Natural killer cell (primary cell): Measurements from ENCODE around the gene GOLGA6L1. TPM values are rescaled to one million over a fixed set of nuclear protein-coding genes. Genes with fewer than 3 reads are reported as not detected.

Experiments used
- ATAC-seq, 3 donors: fragments of 150-1000 bp in 2 of 3; fragments of 200-7000 bp in 1 of 3; cut with Tn5 transposase; 1 replicate in 1 of 3; 2 replicates in 2 of 3; pipeline ENCODE4 v1.10.0; 2021; ENCODE audit warnings: mild to moderate bottlenecking in 2 of 3, moderate library complexity in 2 of 3
- DNase-seq, 2 donors: peaks; one replicate each; pipeline versions ENCODE4 v3.0.0 to v3.0.0-alpha.2; 2013 to 2021; ENCODE audit warnings: mixed read lengths in 1 of 2
- H3K27ac ChIP-seq: one replicate; pipeline ENCODE4 v1.5.1; 2013; ENCODE audit warnings: mild to moderate bottlenecking, low read length
- H3K27me3 ChIP-seq: one replicate; pipeline ENCODE4 v1.6.1; 2013; ENCODE audit warnings: low read length; ENCODE audit not compliant: control insufficient read depth, insufficient read depth
- H3K36me3 ChIP-seq: one replicate; pipeline ENCODE4 v1.6.1; 2013; ENCODE audit warnings: low read length; ENCODE audit not compliant: control insufficient read depth, insufficient read depth
- H3K4me1 ChIP-seq: one replicate; pipeline ENCODE4 v1.6.1; 2013; ENCODE audit warnings: low read length; ENCODE audit not compliant: control insufficient read depth, insufficient read depth
- H3K4me3 ChIP-seq: one replicate; pipeline ENCODE4 v1.5.1; 2013; ENCODE audit warnings: low read length
- H3K9me3 ChIP-seq: one replicate; pipeline ENCODE4 v1.6.1; 2013; ENCODE audit warnings: low read length; ENCODE audit not compliant: control insufficient read depth, insufficient read depth
- H3K27ac Mint-ChIP-seq, 2 donors: one replicate each; pipeline ENCODE4 v1.8.0; 2022; ENCODE audit warnings: mild to moderate bottlenecking in 2 of 2, mixed read lengths in 2 of 2, moderate library complexity in 1 of 2
- H3K27me3 Mint-ChIP-seq, 2 donors: one replicate each; pipeline ENCODE4 v1.8.0; 2022; ENCODE audit warnings: low read depth in 2 of 2, mixed read lengths in 2 of 2
- H3K36me3 Mint-ChIP-seq: one replicate; pipeline ENCODE4 v1.8.0; 2022; ENCODE audit warnings: mixed read lengths
- H3K4me1 Mint-ChIP-seq, 2 donors: one replicate each; pipeline ENCODE4 v1.8.0; 2022; ENCODE audit warnings: mixed read lengths in 2 of 2
- H3K4me3 Mint-ChIP-seq: one replicate; pipeline ENCODE4 v1.8.0; 2022; ENCODE audit warnings: mild to moderate bottlenecking, moderate library complexity, mixed read lengths
- H3K9me3 Mint-ChIP-seq, 2 donors: one replicate each; pipeline ENCODE4 v1.8.0; 2022; ENCODE audit warnings: mixed read lengths in 2 of 2
- WGBS: methylation state at CpG from one replicate; pipeline ENCODE4 v1.1.7; 2013; ENCODE audit warnings: missing lambda C conversion rate; ENCODE audit not compliant: insufficient coverage; 5-methylcytosine and 5-hydroxymethylcytosine counted together
- intact Hi-C: fragments of 100-400 bp; cut with micrococcal nuclease; formaldehyde crosslinking; loops from one replicate; pipeline ENCODE4 v1.14.2; 2022
- total RNA-seq, 4 donors: library from RNA; stranded (reverse); fragments of 120-200 nt in 1 of 4; gene quantifications; one replicate each; pipeline versions ENCODE4 v1.2.3 to v1.2.4, GENCODE V29; 2013 to 2022
- TF ChIP-seq, protein P1 (sequence below): fragments of 200-600 bp; IDR thresholded peaks from one replicate; pipeline ENCODE4 v1.8.0; 2022; ENCODE audit warnings: antibody characterized with exemption

Gene GOLGA6L1
- total RNA-seq, 3 donors from 2014 or later (not counting 1 experiment from before 2014, with no cell fraction given), result not detected

- H3K4me1 Mint-ChIP-seq, result no peaks in the 10 kb centered on the region
- Histone ChIP-seq H3K36me3 (no peaks in the 10 kb centered on the region), H3K4me3 (no peak overlapping the region), H3K9me3 (no peaks in the 10 kb centered on the region), H3K4me1 (no peaks in the 10 kb centered on the region), H3K27ac (no peak overlapping the region), H3K27me3 (no peaks in the 10 kb centered on the region)
- no peak for DNase-seq
- intact Hi-C loops, result no loop called here
- H3K36me3 Mint-ChIP-seq, result no peaks in the 10 kb centered on the region
- no peak overlapping the region for H3K4me3 Mint-ChIP-seq
- TF ChIP-seq, protein P1, sequence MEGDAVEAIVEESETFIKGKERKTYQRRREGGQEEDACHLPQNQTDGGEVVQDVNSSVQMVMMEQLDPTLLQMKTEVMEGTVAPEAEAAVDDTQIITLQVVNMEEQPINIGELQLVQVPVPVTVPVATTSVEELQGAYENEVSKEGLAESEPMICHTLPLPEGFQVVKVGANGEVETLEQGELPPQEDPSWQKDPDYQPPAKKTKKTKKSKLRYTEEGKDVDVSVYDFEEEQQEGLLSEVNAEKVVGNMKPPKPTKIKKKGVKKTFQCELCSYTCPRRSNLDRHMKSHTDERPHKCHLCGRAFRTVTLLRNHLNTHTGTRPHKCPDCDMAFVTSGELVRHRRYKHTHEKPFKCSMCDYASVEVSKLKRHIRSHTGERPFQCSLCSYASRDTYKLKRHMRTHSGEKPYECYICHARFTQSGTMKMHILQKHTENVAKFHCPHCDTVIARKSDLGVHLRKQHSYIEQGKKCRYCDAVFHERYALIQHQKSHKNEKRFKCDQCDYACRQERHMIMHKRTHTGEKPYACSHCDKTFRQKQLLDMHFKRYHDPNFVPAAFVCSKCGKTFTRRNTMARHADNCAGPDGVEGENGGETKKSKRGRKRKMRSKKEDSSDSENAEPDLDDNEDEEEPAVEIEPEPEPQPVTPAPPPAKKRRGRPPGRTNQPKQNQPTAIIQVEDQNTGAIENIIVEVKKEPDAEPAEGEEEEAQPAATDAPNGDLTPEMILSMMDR, result no peak
- H3K9me3 Mint-ChIP-seq, result no peaks in the 10 kb centered on the region
- H3K27me3 Mint-ChIP-seq, result peaks cover 0 to 10% of the 10 kb centered on the region in 2 donors
- no peak overlapping the region for H3K27ac Mint-ChIP-seq
- WGBS, result 82% methylated on average over 3 of the region's 3 CpGs
- no peak for ATAC-seq
These were observed 55.4 kb downstream of the GOLGA6L1 start for GRCh38 chr15:23081271-23081670.

- WGBS, result 90% methylated on average over 5 of the region's 7 CpGs
- Mint-ChIP-seq H3K27me3 (peaks cover 0 to 4% of the 10 kb centered on the region in 2 donors), H3K9me3 (no peaks in the 10 kb centered on the region), H3K4me3 (no peak overlapping the region), H3K27ac (no peak overlapping the region), H3K4me1 (no peaks in the 10 kb centered on the region), H3K36me3 (no peaks in the 10 kb centered on the region)
- H3K9me3 ChIP-seq, result no peaks in the 10 kb centered on the region
- ATAC-seq (no peak), DNase-seq (no peak)
- H3K27me3 ChIP-seq, result no peaks in the 10 kb centered on the region
- H3K27ac ChIP-seq, result no peak overlapping the region
- no peaks in the 10 kb centered on the region for H3K36me3 ChIP-seq
- H3K4me1 ChIP-seq, result no peaks in the 10 kb centered on the region
- intact Hi-C loops, result no loop called here
- H3K4me3 ChIP-seq, result no peak overlapping the region
- TF ChIP-seq, protein P1, result no peak
These were observed 56.9 kb downstream of the GOLGA6L1 start for GRCh38 chr15:23079766-23080165.

Other genes starting within 250 kb of the GOLGA6L1 start
- 1 to 10 TPM; 6.4 to 9.2 (median 8.8) TPM for gene CYFIP1, start 156.5 kb downstream of the GOLGA6L1 start, total RNA-seq
- 10 to 100 TPM; 14.7 to 20.4 (median 17.5) TPM for gene TUBGCP5, start 97.3 kb downstream of the GOLGA6L1 start, total RNA-seq
- not detected for gene GOLGA6L26, start 197.4 kb upstream of the GOLGA6L1 start, total RNA-seq
- 1 to 10 TPM; 2.3 to 6.0 (median 2.8) TPM for gene GOLGA8S, start 217.9 kb upstream of the GOLGA6L1 start, total RNA-seq